Endothelial cell of umbilical vein (primary cell): Measurements from ENCODE around the gene SMARCA2. TPM values are rescaled to one million over a fixed set of nuclear protein-coding genes. Genes with fewer than 3 reads are reported as not detected.

Source experiments
- BruUV-seq: library from RNA; stranded (reverse); fragments of 400-500 nt; replicated peaks from 2 replicates; lab custom pipeline; 2021; lab: Mats Ljungman, UMichigan
- CTCF ChIA-PET: fragments of 300-600, 350-600 bp; sonication (Branson Sonifier 250); formaldehyde crosslinking; loops from one replicate; lab custom pipeline; 2021; ENCODE audit warnings: antibody characterized with exemption, inconsistent platforms; lab: Charles Lee
- POLR2A ChIA-PET: fragments of 300-600, 350-600 bp; sonication (Branson Sonifier 250); formaldehyde crosslinking; loops from one replicate; lab custom pipeline; 2021; ENCODE audit warnings: antibody characterized with exemption, inconsistent platforms; lab: Charles Lee
- DNase-seq: peaks from one replicate; pipeline ENCODE4 v3.0.0-alpha.2; 2011; ENCODE audit warnings: low read depth, low spot score
- FAIRE-seq: peaks from 2 replicates; lab custom pipeline; 2011; peaks lifted over from hg19 to GRCh38; lab: Jason Lieb, UNC
- H2AFZ ChIP-seq: 2 replicates; pipeline ENCODE4 v1.6.0; 2012; ENCODE audit warnings: low read depth, low read length, control low read depth, inconsistent platforms
- H3K27ac ChIP-seq: 2 replicates; pipeline ENCODE4 v1.5.1; 2011; ENCODE audit warnings: low read depth, mild to moderate bottlenecking, control low read depth, low read length, moderate library complexity; ENCODE audit not compliant: insufficient read depth
- H3K27me3 ChIP-seq, 2 experiments: 2 replicates each; pipeline versions ENCODE4 v1.6.0 to v1.6.1; 2011; ENCODE audit warnings: low read length in 2 of 2, mixed read lengths in 1 of 2; ENCODE audit not compliant: control insufficient read depth in 2 of 2, insufficient read depth in 2 of 2
- H3K36me3 ChIP-seq, 2 experiments: 2 replicates in 1 of 2; 3 replicates in 1 of 2; pipeline ENCODE4 v1.5.1; 2011; ENCODE audit warnings: low read length in 2 of 2, mild to moderate bottlenecking in 1 of 2, moderate library complexity in 1 of 2; ENCODE audit not compliant: control insufficient read depth in 2 of 2, insufficient read depth in 2 of 2; ENCODE audit errors: extremely low read depth in 1 of 2
- H3K4me1 ChIP-seq: 3 replicates; pipeline ENCODE4 v1.5.1; 2011; ENCODE audit warnings: mild to moderate bottlenecking, low read length; ENCODE audit not compliant: control insufficient read depth, insufficient read depth; ENCODE audit errors: extremely low read depth
- H3K4me2 ChIP-seq: 2 replicates; pipeline ENCODE4 v1.6.1; 2011; ENCODE audit warnings: low read length, control low read depth, mixed read lengths; ENCODE audit not compliant: insufficient read depth
- H3K4me3 ChIP-seq, 3 experiments: fragments of 200-600 bp in 1 of 3; sonication (generic), shearing (Covaris generic) in 1 of 3; replicated peaks in 1 of 3; 2 replicates each; pipeline ENCODE4 v1.5.1; 2011 to 2016; ENCODE audit warnings: control low read depth in 3 of 3, low read length in 3 of 3, mild to moderate bottlenecking in 2 of 3, inconsistent platforms in 1 of 3, low read depth in 1 of 3, moderate library complexity in 1 of 3; ENCODE audit not compliant: insufficient read depth in 1 of 3
- H3K79me2 ChIP-seq: 2 replicates; pipeline ENCODE4 v1.6.0; 2012; ENCODE audit warnings: low read length, inconsistent platforms; ENCODE audit not compliant: control insufficient read depth, insufficient read depth
- H3K9ac ChIP-seq: replicated peaks from 2 replicates; pipeline ENCODE3; 2011; ENCODE audit warnings: low read length, control low read depth; ENCODE audit not compliant: insufficient read depth; ENCODE audit errors: extremely low read depth
- H3K9me1 ChIP-seq: replicated peaks from 3 replicates; pipeline ENCODE4 v1.6.0; 2011; ENCODE audit warnings: mild to moderate bottlenecking, low read length; ENCODE audit not compliant: control insufficient read depth, insufficient read depth; ENCODE audit errors: extremely low read depth
- H3K9me3 ChIP-seq: replicated peaks from 2 replicates; pipeline ENCODE4 v1.5.1; 2012; ENCODE audit warnings: low read length, inconsistent platforms; ENCODE audit not compliant: control insufficient read depth, insufficient read depth
- H4K20me1 ChIP-seq: replicated peaks from 2 replicates; pipeline ENCODE3; 2011; ENCODE audit warnings: mild to moderate bottlenecking, low read length; ENCODE audit not compliant: control insufficient read depth, insufficient read depth; ENCODE audit errors: extremely low read depth
- EZH2 ChIP-seq: IDR thresholded peaks from 2 replicates; pipeline ENCODE4 v1.6.1; 2012; ENCODE audit warnings: borderline replicate concordance, low read depth, mild to moderate bottlenecking, moderate library complexity, low read length, inconsistent platforms; ENCODE audit not compliant: severe bottlenecking
- FOS ChIP-seq: IDR thresholded peaks from 2 replicates; pipeline ENCODE4 v1.6.1; 2011; ENCODE audit warnings: mild to moderate bottlenecking, low read length, moderate library complexity, borderline replicate concordance; ENCODE audit not compliant: insufficient read depth
- GATA2 ChIP-seq: IDR thresholded peaks from 2 replicates; pipeline ENCODE4 v1.7.0; 2011; ENCODE audit warnings: low read depth, mild to moderate bottlenecking, moderate library complexity, mixed read lengths, low read length; ENCODE audit not compliant: insufficient read length, insufficient read depth
- JUN ChIP-seq: IDR thresholded peaks from 2 replicates; pipeline ENCODE4 v1.6.1; 2011; ENCODE audit warnings: borderline replicate concordance, low read depth; ENCODE audit not compliant: insufficient read length, insufficient read depth
- MYC ChIP-seq: IDR thresholded peaks from one replicate; pipeline ENCODE4 v1.6.1; 2011; ENCODE audit warnings: mild to moderate bottlenecking, low read depth, low read length
- POLR2A ChIP-seq: IDR thresholded peaks from 2 replicates; pipeline ENCODE4 v1.6.1; 2012; ENCODE audit warnings: low read depth, mild to moderate bottlenecking, control low read depth, low read length
- POLR2AphosphoS5 ChIP-seq: IDR thresholded peaks from 2 replicates; pipeline ENCODE4 v1.6.1; 2012; ENCODE audit warnings: low read depth, mild to moderate bottlenecking, control low read depth, low read length, moderate library complexity; ENCODE audit not compliant: insufficient read depth
- dilution Hi-C: fragments of 300-500 bp; cut with MboI; formaldehyde crosslinking; loops from one replicate; pipeline ENCODE4 v1.15.0; 2019; ENCODE audit warnings: low sequenced_read_pairs; ENCODE audit not compliant: extremely low pct_ligation_motif_present
- intact Hi-C: fragments of 100-400 bp; cut with micrococcal nuclease; formaldehyde crosslinking; loops from one replicate; pipeline ENCODE4 v1.10.0; 2022
- polyA plus RNA-seq, 4 experiments: library from polyadenylated mRNA; depleted of rRNA in 3 of 4; stranded (reverse) in 3 of 4; unstranded in 1 of 4; fragments of >200 nt; gene quantifications; 2 replicates each; pipeline versions ENCODE4 v1.2.1 to v1.2.3, GENCODE V29; 2011 to 2012; ENCODE audit warnings: missing spikeins in 1 of 4
- total RNA-seq: library from RNA; stranded (reverse); gene quantifications from 2 replicates; pipeline ENCODE4 v1.2.3, GENCODE V29; 2021
- TF ChIP-seq, protein P1 (sequence below), 2 donors: IDR thresholded peaks; 1 replicate in 1 of 2; 2 replicates in 1 of 2; pipeline ENCODE4 v1.5.1; 2011; ENCODE audit warnings: low read length in 2 of 2, mild to moderate bottlenecking in 2 of 2, moderate library complexity in 2 of 2, control low read depth in 1 of 2, inconsistent platforms in 1 of 2, low read depth in 1 of 2; ENCODE audit not compliant: insufficient read depth in 1 of 2; ENCODE audit errors: extremely low read depth in 1 of 2
- TF ChIP-seq, protein P2 (sequence below): IDR thresholded peaks from 2 replicates; pipeline ENCODE4 v1.6.1; 2011; ENCODE audit not compliant: insufficient read depth, insufficient read length

The SMARCA2 gene
- total and polyA plus RNA-seq, 2 donors (not counting 3 experiments of a cell fraction or from before 2014, with no cell fraction given): 54.5 to 79.9 TPM

DNA sequence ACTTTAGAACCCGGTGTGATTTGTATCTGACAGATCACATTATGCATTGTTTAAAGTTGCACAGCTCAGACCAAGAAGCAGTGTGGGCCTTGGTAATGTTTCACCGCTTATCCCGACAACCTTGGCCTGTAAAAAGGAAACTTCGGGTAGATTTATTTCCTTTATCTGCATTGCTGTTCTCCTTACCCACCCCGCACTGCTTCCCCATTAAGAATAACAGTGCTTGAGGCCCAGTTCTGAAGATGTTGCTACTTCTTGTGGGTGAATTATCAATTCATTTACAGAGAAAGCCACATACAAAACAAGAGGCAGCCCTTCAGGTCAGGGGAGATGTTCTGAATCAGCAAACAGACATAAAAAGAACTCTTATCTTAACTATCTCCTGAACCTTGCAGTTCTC lies 8.4 kb downstream of the SMARCA2 start:
- POLR2A ChIA-PET: no interaction called here
- dilution Hi-C loops (no loop called here), intact Hi-C loops (no loop called here)
- DNase-seq (peak; percentile 53), FAIRE-seq (peak; percentile 66)
- Histone ChIP-seq H4K20me1 (no peaks in the 10 kb centered on the region), H3K27ac (no peak overlapping the region), H2AFZ (no peak overlapping the region), H3K36me3 (no peaks in the 10 kb centered on the region), H3K9ac (no peak overlapping the region), H3K4me3 (no peak overlapping the region), H3K79me2 (peaks cover 45% of the 10 kb centered on the region), H3K9me1 (no peaks in the 10 kb centered on the region), H3K4me2 (no peak overlapping the region), H3K4me1 (peaks cover 53% of the 10 kb centered on the region), H3K9me3 (no peaks in the 10 kb centered on the region), H3K27me3 (no peaks in the 10 kb centered on the region)
- no TSS peak for BruUV-seq
- TF ChIP-seq GATA2 (no peak), EZH2 (no peak), FOS (no peak)
- CTCF ChIA-PET: interaction anchor here (0.6 kb wide), 1 partner anchor 64 kb away, joined by 4 read pairs; no protein-coding TSS in a partner anchor

DNA sequence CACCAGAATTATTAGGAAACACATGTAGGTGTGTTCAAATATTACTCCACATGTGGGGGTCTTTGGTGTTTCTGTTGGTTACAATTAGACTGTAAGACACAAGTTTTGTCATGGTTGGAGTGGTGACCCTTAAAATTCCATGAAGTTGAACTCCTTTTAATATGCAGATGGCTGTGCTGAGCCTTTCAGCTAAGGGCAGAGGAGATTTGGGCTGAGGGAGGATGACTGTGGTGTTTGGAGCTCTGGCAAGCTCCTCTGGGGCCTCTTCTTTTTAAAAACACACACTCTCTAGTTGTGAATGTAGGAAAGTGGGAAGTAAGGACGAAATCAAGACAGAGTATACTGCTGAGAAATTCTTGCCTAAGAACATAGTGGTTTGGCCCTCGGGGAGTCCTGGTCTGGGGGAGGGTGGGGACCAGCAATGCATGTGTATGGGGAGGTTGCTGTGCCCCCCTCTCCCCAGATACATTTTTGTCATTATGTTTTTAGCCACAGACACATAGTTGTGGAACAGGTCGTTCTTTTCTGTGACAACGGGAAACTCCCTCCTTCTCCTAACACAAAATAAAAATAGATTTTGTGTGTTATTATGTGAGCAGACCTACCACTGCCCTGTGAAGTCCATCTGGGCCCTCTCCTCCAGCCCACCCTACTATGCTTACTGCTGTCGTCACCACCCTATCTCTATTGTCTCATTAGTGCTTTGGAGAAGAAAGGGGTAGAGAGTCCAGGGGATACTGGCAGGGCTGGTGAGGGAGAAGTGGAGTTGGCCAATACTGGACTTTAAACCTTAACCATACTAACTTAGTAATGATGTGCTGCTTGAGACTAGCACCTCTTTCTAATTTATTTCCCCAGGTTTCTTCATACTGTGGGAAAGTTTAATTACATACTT lies 10.0 kb downstream of the SMARCA2 start:
- no peak overlapping the region for H3K4me2 ChIP-seq
- no peak overlapping the region for H2AFZ ChIP-seq
- DNase-seq (no peak), FAIRE-seq (no peak)
- H3K36me3 ChIP-seq: no peaks in the 10 kb centered on the region
- H3K9me3 ChIP-seq: no peaks in the 10 kb centered on the region
- ChIA-PET POLR2A (no interaction called here), CTCF (no interaction called here)
- peaks cover 45% of the 10 kb centered on the region for H3K4me1 ChIP-seq
- dilution Hi-C loops: no loop called here
- H3K27ac ChIP-seq: peak overlapping the region; percentile 96
- H4K20me1 ChIP-seq: no peaks in the 10 kb centered on the region
- H3K9ac ChIP-seq: no peak overlapping the region
- intact Hi-C loops: no loop called here
- H3K27me3 ChIP-seq: no peaks in the 10 kb centered on the region
- no peak overlapping the region for H3K4me3 ChIP-seq
- no peaks in the 10 kb centered on the region for H3K9me1 ChIP-seq
- TF ChIP-seq MYC (no peak), EZH2 (no peak), POLR2A (no peak), FOS (no peak), GATA2 (no peak), POLR2AphosphoS5 (no peak), JUN (no peak)
- TF ChIP-seq, protein P1, sequence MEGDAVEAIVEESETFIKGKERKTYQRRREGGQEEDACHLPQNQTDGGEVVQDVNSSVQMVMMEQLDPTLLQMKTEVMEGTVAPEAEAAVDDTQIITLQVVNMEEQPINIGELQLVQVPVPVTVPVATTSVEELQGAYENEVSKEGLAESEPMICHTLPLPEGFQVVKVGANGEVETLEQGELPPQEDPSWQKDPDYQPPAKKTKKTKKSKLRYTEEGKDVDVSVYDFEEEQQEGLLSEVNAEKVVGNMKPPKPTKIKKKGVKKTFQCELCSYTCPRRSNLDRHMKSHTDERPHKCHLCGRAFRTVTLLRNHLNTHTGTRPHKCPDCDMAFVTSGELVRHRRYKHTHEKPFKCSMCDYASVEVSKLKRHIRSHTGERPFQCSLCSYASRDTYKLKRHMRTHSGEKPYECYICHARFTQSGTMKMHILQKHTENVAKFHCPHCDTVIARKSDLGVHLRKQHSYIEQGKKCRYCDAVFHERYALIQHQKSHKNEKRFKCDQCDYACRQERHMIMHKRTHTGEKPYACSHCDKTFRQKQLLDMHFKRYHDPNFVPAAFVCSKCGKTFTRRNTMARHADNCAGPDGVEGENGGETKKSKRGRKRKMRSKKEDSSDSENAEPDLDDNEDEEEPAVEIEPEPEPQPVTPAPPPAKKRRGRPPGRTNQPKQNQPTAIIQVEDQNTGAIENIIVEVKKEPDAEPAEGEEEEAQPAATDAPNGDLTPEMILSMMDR (IDR thresholded peaks at IDR 0.05; ENCODE audit: extremely low read depth in 1 of 2, insufficient read depth in 1 of 2, low read depth in 1 of 2, low read length in 2 of 2): no peak
- TF ChIP-seq, protein P2, sequence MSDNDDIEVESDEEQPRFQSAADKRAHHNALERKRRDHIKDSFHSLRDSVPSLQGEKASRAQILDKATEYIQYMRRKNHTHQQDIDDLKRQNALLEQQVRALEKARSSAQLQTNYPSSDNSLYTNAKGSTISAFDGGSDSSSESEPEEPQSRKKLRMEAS: no peak
- H3K79me2 ChIP-seq: peaks cover 41% of the 10 kb centered on the region
- no TSS peak for BruUV-seq
